PC-9 (cell line): Measurements from ENCODE around the gene ALKBH4. TPM values are rescaled to one million over a fixed set of nuclear protein-coding genes. Genes with fewer than 3 reads are reported as not detected.

ENCODE experiments used
- BruUV-seq: library from RNA; stranded (reverse); fragments of 400-500 nt; replicated peaks from 2 replicates; lab custom pipeline; 2021; lab: Mats Ljungman, UMichigan
- CTCF ChIA-PET: fragments of 300-600 bp; sonication (Branson Sonifier 250); formaldehyde crosslinking; loops from one replicate; lab custom pipeline; 2022; ENCODE audit warnings: antibody characterized with exemption; lab: Charles Lee
- POLR2A ChIA-PET: fragments of 300-600 bp; sonication (Branson Sonifier 250); formaldehyde crosslinking; loops from one replicate; lab custom pipeline; 2022; ENCODE audit warnings: antibody characterized with exemption; ENCODE audit not compliant: unreplicated experiment; lab: Charles Lee
- DNase-seq, 2 experiments: peaks; one replicate each; pipeline versions ENCODE4 v3.0.0 to v3.0.0-alpha.2; 2015 to 2022; ENCODE audit warnings: mixed read lengths in 1 of 2
- H2AFZ ChIP-seq: fragments of 200-600 bp; sonication (generic); 2 replicates; pipeline ENCODE4 v1.8.1; 2017; ENCODE audit warnings: antibody characterized with exemption
- H3F3A ChIP-seq: fragments of 200-600 bp; sonication (generic); 2 replicates; pipeline ENCODE4 v1.8.1; 2017; ENCODE audit warnings: antibody characterized with exemption, mild to moderate bottlenecking, low read depth; ENCODE audit not compliant: insufficient read depth
- H3K27ac ChIP-seq: fragments of 200-600 bp; sonication (generic); 2 replicates; pipeline ENCODE4 v1.6.1; 2016; ENCODE audit warnings: mixed run types
- H3K27me3 ChIP-seq: fragments of 200-600 bp; sonication (generic); 2 replicates; pipeline ENCODE4 v1.6.1; 2016; ENCODE audit warnings: low read depth, mixed run types; ENCODE audit not compliant: insufficient read depth
- H3K36me3 ChIP-seq: fragments of 200-600 bp; sonication (generic); 2 replicates; pipeline ENCODE4 v1.6.1; 2016; ENCODE audit warnings: low read depth, mixed run types
- H3K4me1 ChIP-seq: fragments of 200-600 bp; sonication (generic); replicated peaks from 2 replicates; pipeline ENCODE4 v1.6.1; 2016; ENCODE audit warnings: mixed run types; ENCODE audit not compliant: insufficient read depth
- H3K4me2 ChIP-seq: fragments of 200-600 bp; sonication (generic); 2 replicates; pipeline ENCODE4 v1.6.1; 2017; ENCODE audit warnings: mixed run types
- H3K4me3 ChIP-seq: fragments of 200-600 bp; sonication (generic); 2 replicates; pipeline ENCODE4 v1.6.1; 2016; ENCODE audit warnings: mixed run types
- H3K79me2 ChIP-seq: fragments of 200-600 bp; sonication (generic); 2 replicates; pipeline ENCODE4 v1.6.1; 2017; ENCODE audit warnings: low read depth, mixed run types
- H3K9me2 ChIP-seq: fragments of 200-600 bp; sonication (generic); 2 replicates; pipeline ENCODE4 v1.8.1; 2017; ENCODE audit warnings: mild to moderate bottlenecking; ENCODE audit not compliant: insufficient read depth
- H3K9me3 ChIP-seq: fragments of 200-600 bp; sonication (generic); 2 replicates; pipeline ENCODE4 v1.8.1; 2016; ENCODE audit warnings: low read depth; ENCODE audit not compliant: insufficient read depth
- H4K20me1 ChIP-seq: fragments of 200-600 bp; sonication (generic); 2 replicates; pipeline ENCODE4 v1.8.1; 2017; ENCODE audit not compliant: insufficient read depth
- CTCF ChIP-seq: fragments of 200-600 bp; sonication (generic); conservative IDR thresholded peaks from 2 replicates; pipeline ENCODE4 v1.6.1; 2017; ENCODE audit warnings: mixed run types, antibody characterized with exemption, mild to moderate bottlenecking, moderate library complexity
- EZH2 ChIP-seq: fragments of 200-600 bp; sonication (generic); IDR thresholded peaks from 2 replicates; pipeline ENCODE4 v1.8.0; 2017; ENCODE audit warnings: antibody characterized with exemption, low read depth
- intact Hi-C: fragments of 100-400 bp; cut with micrococcal nuclease; formaldehyde crosslinking; loops from one replicate; pipeline ENCODE4 v1.10.0; 2022; ENCODE audit not compliant: unreplicated experiment
- total RNA-seq: library from RNA; stranded (reverse); gene quantifications from 2 replicates; pipeline ENCODE4 v1.2.3, GENCODE V29; 2021

ALKBH4 gene
- total RNA-seq, 1 experiment from 2014 or later, result 10.9 TPM

- POLR2A ChIA-PET, result no interaction called here
Observed at GRCh38 chr7:102450242-102450641, 14.4 kb downstream of the ALKBH4 start.

GRCh38 chr7:102449136-102449535 lies 15.5 kb downstream of the ALKBH4 start:
- H3K79me2 ChIP-seq, result no peaks in the 10 kb centered on the region
- no peak overlapping the region for H3K27ac ChIP-seq
- no peaks in the 10 kb centered on the region for H4K20me1 ChIP-seq
- no peak for DNase-seq
- no peaks in the 10 kb centered on the region for H3K27me3 ChIP-seq
- POLR2A ChIA-PET, result no interaction called here
- no TSS peak for BruUV-seq
- no peaks in the 10 kb centered on the region for H3F3A ChIP-seq
- CTCF ChIA-PET, result no interaction called here
- no peak overlapping the region for H2AFZ ChIP-seq
- intact Hi-C loops, result no loop called here
- no peak overlapping the region for H3K4me3 ChIP-seq
- H3K4me1 ChIP-seq, result no peaks in the 10 kb centered on the region
- H3K36me3 ChIP-seq, result no peaks in the 10 kb centered on the region
- H3K4me2 ChIP-seq, result no peak overlapping the region
- H3K9me3 ChIP-seq, result no peaks in the 10 kb centered on the region
- TF ChIP-seq CTCF (no peak), EZH2 (no peak)
- H3K9me2 ChIP-seq, result no peaks in the 10 kb centered on the region

More at GRCh38 chr7:102450242-102450641, 14.4 kb downstream of the ALKBH4 start:
- H3K27ac ChIP-seq, result no peak overlapping the region
- H3K4me3 ChIP-seq, result no peak overlapping the region
- H3K79me2 ChIP-seq, result no peaks in the 10 kb centered on the region
- H3K36me3 ChIP-seq, result no peaks in the 10 kb centered on the region
- CTCF ChIA-PET, result no interaction called here
- BruUV-seq, result no TSS peak
- H3K27me3 ChIP-seq, result no peaks in the 10 kb centered on the region
- H3F3A ChIP-seq, result 0 out of 2 replicates have a peak, but pooled peaks cover 4% of the 10 kb centered on the region
- DNase-seq, result no peak
- H2AFZ ChIP-seq, result no peak overlapping the region
- no peaks in the 10 kb centered on the region for H4K20me1 ChIP-seq
- no peaks in the 10 kb centered on the region for H3K9me3 ChIP-seq
- intact Hi-C loops, result no loop called here
- no peak for TF ChIP-seq CTCF
- no peaks in the 10 kb centered on the region for H3K9me2 ChIP-seq
- H3K4me1 ChIP-seq, result no peaks in the 10 kb centered on the region
- H3K4me2 ChIP-seq, result no peak overlapping the region

GRCh38 chr7:102447311-102447710 lies 17.4 kb downstream of the ALKBH4 start:
- no peak overlapping the region for H3K4me2 ChIP-seq
- no TSS peak for BruUV-seq
- intact Hi-C loops, result no loop called here

More at GRCh38 chr7:102447311-102447710, 17.4 kb downstream of the ALKBH4 start:
- Histone ChIP-seq H3K27ac (no peak overlapping the region), H3K4me1 (no peaks in the 10 kb centered on the region), H3F3A (no peaks in the 10 kb centered on the region), H3K4me3 (no peak overlapping the region), H2AFZ (no peak overlapping the region), H3K27me3 (no peaks in the 10 kb centered on the region), H3K79me2 (no peaks in the 10 kb centered on the region), H3K9me2 (no peaks in the 10 kb centered on the region), H3K9me3 (no peaks in the 10 kb centered on the region), H4K20me1 (no peaks in the 10 kb centered on the region), H3K36me3 (no peaks in the 10 kb centered on the region)
- TF ChIP-seq CTCF (no peak), EZH2 (no peak)
- ChIA-PET CTCF (no interaction called here), POLR2A (no interaction called here)
- DNase-seq, result no peak
